Stimulated activated CD8-positive, alpha-beta memory T cell treated with anti-CD3 and anti-CD28 coated beads, Interleukin-12 subunit alpha, Interleukin-12 subunit beta, amount 100 ng/mL, for 4 hours (primary cell): Measurements from ENCODE around the gene ST8SIA6.
A peak's percentile ranks its signal among the peaks of the same experiment; 100 is the strongest.
"Not testable (repeated sequence)": the region's sequence is repeated elsewhere in the genome, so short reads cannot be mapped to it uniquely, and the experiment has no call there.

Experiments
- DNase-seq: peaks from one replicate; pipeline ENCODE4 v3.0.0-alpha.2; 2020; ENCODE audit warnings: low read depth

The ST8SIA6 gene

GRCh38 chr10:17457083-17457482, 2.7 kb upstream of the ST8SIA6 start:
- no peak for DNase-seq

GRCh38 chr10:17456032-17456548, 1.7 kb upstream of the ST8SIA6 start:
- no peak for DNase-seq

- no peak for DNase-seq
Observed at GRCh38 chr10:17455015-17455520, 673 bp upstream of the ST8SIA6 start.

GRCh38 chr10:17453373-17454091, 863 bp downstream of the ST8SIA6 start:
- peak; percentile 25 for DNase-seq

GRCh38 chr10:17453035-17453372, 1.4 kb downstream of the ST8SIA6 start:
- no peak for DNase-seq

GRCh38 chr10:17452060-17452841, 2.1 kb downstream of the ST8SIA6 start:
- DNase-seq = no peak

- DNase-seq = no peak
Observed at GRCh38 chr10:17450024-17450423, 4.4 kb downstream of the ST8SIA6 start.

- DNase-seq = no peak
Observed at GRCh38 chr10:17445400-17445998, 8.9 kb downstream of the ST8SIA6 start.

GRCh38 chr10:17444388-17444714, 10.0 kb downstream of the ST8SIA6 start:
- no peak for DNase-seq

- DNase-seq = no peak
Observed at GRCh38 chr10:17443707-17444387, 10.5 kb downstream of the ST8SIA6 start.

GRCh38 chr10:17438583-17438982, 15.8 kb downstream of the ST8SIA6 start:
- DNase-seq = no peak

- DNase-seq = not testable (repeated sequence)
Observed at GRCh38 chr10:17436578-17436977, 17.8 kb downstream of the ST8SIA6 start.

- DNase-seq = no peak
Observed at GRCh38 chr10:17435953-17436352, 18.4 kb downstream of the ST8SIA6 start.

- DNase-seq = no peak
Observed at GRCh38 chr10:17435187-17435586, 19.2 kb downstream of the ST8SIA6 start.

GRCh38 chr10:17432723-17433122, 21.7 kb downstream of the ST8SIA6 start:
- DNase-seq = no peak

GRCh38 chr10:17431871-17432311, 22.5 kb downstream of the ST8SIA6 start:
- DNase-seq = no peak

- DNase-seq = peak; percentile 33
Observed at GRCh38 chr10:17430647-17431355, 23.6 kb downstream of the ST8SIA6 start.

GRCh38 chr10:17429490-17429889, 24.9 kb downstream of the ST8SIA6 start:
- no peak for DNase-seq

- peak; percentile 47 for DNase-seq
Observed at GRCh38 chr10:17428351-17429097, 25.9 kb downstream of the ST8SIA6 start.

- DNase-seq = no peak
Observed at GRCh38 chr10:17427666-17428350, 26.6 kb downstream of the ST8SIA6 start.
